ENCODE measurements around the gene FOXP1. TPM values are rescaled to one million over a fixed set of nuclear protein-coding genes. Genes with fewer than 3 reads are reported as not detected.

Gene FOXP1
- total RNA-seq, 1 donor from 2014 or later = 128 TPM

DNA sequence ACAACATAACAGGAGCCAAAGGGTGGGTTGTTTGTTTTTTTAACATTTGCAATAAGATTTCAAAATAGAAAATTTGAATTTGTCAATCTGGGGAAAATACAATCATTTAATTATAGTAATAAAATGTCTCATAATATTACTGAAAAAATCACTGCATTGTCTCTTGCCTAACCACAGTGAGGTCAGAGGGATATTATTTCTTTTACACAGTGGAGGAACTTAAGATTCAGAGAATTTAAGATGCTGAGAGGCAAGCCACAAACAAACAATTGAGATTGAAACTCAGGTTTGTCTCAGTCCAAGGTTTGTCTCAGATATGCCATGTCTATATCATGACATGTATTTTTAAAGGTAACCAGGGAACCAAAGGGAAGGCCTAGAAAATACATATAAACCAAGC is 428.7 kb downstream of the FOXP1 start:
- intact Hi-C loops (cut with DNase I) = no loop called here

DNA sequence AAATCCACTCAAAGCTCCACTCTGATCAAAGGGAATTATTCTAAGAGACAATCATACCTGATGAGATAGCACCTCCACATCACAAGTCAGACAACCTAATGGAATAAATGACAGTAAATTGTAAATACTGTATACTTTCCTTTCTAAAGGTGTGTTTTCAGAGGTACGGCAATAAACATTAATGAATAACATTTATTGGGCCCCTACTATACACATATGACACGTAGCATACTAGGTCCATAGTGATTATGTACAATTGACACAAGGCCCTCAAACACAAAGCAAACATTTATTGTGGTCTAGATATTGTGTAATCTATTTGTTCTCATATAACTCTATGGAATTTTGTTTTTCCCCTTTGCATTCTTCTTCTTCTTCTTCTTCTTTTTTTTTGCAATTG is 429.8 kb downstream of the FOXP1 start:
- Histone ChIP-seq H3K27ac (no peak overlapping the region), H3K36me3 (no peaks in the 10 kb centered on the region), H3K9me3 (no peaks in the 10 kb centered on the region), H3K27me3 (no peaks in the 10 kb centered on the region), H3K4me3 (no peak overlapping the region), H3K4me1 (peaks cover 4% of the 10 kb centered on the region)
- no peak for TF ChIP-seq POLR2A (IDR thresholded peaks at IDR 0.05)
- TF ChIP-seq, protein P1, sequence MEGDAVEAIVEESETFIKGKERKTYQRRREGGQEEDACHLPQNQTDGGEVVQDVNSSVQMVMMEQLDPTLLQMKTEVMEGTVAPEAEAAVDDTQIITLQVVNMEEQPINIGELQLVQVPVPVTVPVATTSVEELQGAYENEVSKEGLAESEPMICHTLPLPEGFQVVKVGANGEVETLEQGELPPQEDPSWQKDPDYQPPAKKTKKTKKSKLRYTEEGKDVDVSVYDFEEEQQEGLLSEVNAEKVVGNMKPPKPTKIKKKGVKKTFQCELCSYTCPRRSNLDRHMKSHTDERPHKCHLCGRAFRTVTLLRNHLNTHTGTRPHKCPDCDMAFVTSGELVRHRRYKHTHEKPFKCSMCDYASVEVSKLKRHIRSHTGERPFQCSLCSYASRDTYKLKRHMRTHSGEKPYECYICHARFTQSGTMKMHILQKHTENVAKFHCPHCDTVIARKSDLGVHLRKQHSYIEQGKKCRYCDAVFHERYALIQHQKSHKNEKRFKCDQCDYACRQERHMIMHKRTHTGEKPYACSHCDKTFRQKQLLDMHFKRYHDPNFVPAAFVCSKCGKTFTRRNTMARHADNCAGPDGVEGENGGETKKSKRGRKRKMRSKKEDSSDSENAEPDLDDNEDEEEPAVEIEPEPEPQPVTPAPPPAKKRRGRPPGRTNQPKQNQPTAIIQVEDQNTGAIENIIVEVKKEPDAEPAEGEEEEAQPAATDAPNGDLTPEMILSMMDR (IDR thresholded peaks at IDR 0.05) = no peak
- no peak for TF ChIP-seq POLR2AphosphoS5 (IDR thresholded peaks at IDR 0.05; ENCODE audit: insufficient read depth in 1 of 2, low read depth in 1 of 2)
- no peak for DNase-seq (ENCODE audit: extremely low spot score in 2 of 2)
- intact Hi-C loops (cut with DNase I) = no loop called here

More for the DNA sequence above, 428.7 kb downstream of the FOXP1 start:
- Histone ChIP-seq H3K36me3 (no peaks in the 10 kb centered on the region), H3K4me1 (no peaks in the 10 kb centered on the region), H3K4me3 (no peak overlapping the region), H3K9me3 (no peaks in the 10 kb centered on the region), H3K27ac (no peak overlapping the region), H3K27me3 (no peaks in the 10 kb centered on the region)
- DNase-seq (ENCODE audit: extremely low spot score in 2 of 2) = no peak
- TF ChIP-seq, protein P1 (IDR thresholded peaks at IDR 0.05) = no peak
- TF ChIP-seq POLR2AphosphoS5 (IDR thresholded peaks at IDR 0.05; ENCODE audit: insufficient read depth in 1 of 2, low read depth in 1 of 2) = no peak
- no peak for TF ChIP-seq POLR2A (IDR thresholded peaks at IDR 0.05)

DNA sequence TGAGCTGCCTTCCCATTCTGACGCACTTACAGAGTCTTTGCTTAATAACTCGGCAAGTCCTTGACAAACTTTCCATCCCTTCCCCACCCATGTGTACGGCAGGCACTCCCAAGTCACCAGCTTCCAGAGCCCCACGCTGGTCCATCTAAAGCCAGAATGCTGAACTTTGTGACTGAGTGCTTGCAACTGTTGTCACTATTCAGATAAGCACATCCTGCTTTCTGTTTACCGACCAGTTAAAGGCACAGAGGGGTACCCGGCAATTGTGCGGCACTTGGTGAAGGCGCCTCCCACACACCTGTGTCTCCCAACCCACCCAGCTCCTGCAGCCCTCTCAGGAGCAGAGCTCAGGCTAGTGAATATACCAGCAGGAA is 430.6 kb downstream of the FOXP1 start:
- H3K27ac ChIP-seq = no peak overlapping the region
- H3K9me3 ChIP-seq = no peaks in the 10 kb centered on the region
- H3K27me3 ChIP-seq = no peaks in the 10 kb centered on the region
- peaks cover 8% of the 10 kb centered on the region for H3K4me1 ChIP-seq
- H3K36me3 ChIP-seq = no peaks in the 10 kb centered on the region
- DNase-seq (ENCODE audit: extremely low spot score in 2 of 2) = no peak
- intact Hi-C loops (cut with DNase I) = no loop called here
- TF ChIP-seq POLR2AphosphoS5 (IDR thresholded peaks at IDR 0.05; ENCODE audit: insufficient read depth in 1 of 2, low read depth in 1 of 2) (no peak), POLR2A (IDR thresholded peaks at IDR 0.05) (no peak)
- TF ChIP-seq, protein P1 (IDR thresholded peaks at IDR 0.05) = no peak
- H3K4me3 ChIP-seq = no peak overlapping the region

DNA sequence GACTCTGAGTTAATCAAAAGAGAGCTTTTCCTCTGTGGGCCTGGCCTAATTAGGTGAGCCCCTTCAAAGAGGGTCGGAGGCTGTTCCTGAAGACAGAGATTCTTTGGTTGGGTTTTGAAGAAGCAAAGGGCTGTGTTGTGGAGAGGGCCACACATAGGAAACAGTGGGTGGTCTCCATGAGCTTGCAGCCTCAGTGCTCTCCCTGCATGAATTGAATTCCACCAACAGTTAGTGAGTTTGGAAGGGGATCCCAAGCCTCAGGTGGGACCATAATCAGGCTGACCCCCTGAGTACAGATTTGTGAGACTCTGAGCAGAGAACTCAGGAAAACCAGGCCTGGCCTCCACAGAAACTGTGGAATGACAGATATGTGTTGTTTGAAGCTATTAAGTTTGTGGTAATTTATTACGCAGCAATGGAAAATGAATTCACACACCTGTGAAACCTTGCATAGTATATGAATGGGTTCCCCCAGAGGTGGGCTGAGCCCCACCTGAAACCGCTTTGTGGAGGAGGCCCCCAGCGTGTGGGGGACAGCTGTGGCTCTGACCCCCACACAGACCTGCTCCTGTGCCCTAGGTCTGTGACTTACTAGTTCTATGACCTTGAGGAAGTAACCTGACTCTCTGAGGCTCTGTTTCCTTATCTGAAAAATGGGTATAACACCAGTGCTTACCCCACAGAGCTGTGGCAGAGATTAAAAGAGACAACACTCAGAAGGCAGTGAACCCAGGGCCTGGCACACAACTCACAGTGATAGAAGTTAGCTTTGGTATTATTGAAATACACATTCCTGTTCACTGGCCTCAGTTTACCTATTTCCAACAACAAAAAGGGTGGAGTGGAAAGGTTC is 431.3 kb downstream of the FOXP1 start:
- TF ChIP-seq, protein P1 (IDR thresholded peaks at IDR 0.05) = no peak
- no peak for TF ChIP-seq POLR2A (IDR thresholded peaks at IDR 0.05)
- TF ChIP-seq POLR2AphosphoS5 (IDR thresholded peaks at IDR 0.05; ENCODE audit: insufficient read depth in 1 of 2, low read depth in 1 of 2) = no peak
- intact Hi-C loops (cut with DNase I) = no loop called here
- Histone ChIP-seq H3K27me3 (no peaks in the 10 kb centered on the region), H3K36me3 (no peaks in the 10 kb centered on the region), H3K4me1 (peaks cover 8% of the 10 kb centered on the region), H3K9me3 (no peaks in the 10 kb centered on the region), H3K27ac (no peak overlapping the region), H3K4me3 (no peak overlapping the region)
- DNase-seq (ENCODE audit: extremely low spot score in 2 of 2) = no peak
